Stimulated activated CD8-positive, alpha-beta memory T cell treated with anti-CD3 and anti-CD28 coated beads, Interleukin-2, amount 100 ng/mL, for 48 hours (primary cell): ENCODE results near the gene ADAMTS16.

Experiments
- DNase-seq, 2 donors: peaks; one replicate each; pipeline ENCODE4 v3.0.0-alpha.2; 2020; ENCODE audit warnings: low read depth in 2 of 2

ADAMTS16 gene

GRCh38 chr5:5188376-5189050, 48.4 kb downstream of the ADAMTS16 start:
- DNase-seq: no peak

- no peak for DNase-seq
Measured at GRCh38 chr5:5189051-5189430, 48.9 kb downstream of the ADAMTS16 start.

GRCh38 chr5:5191906-5192305, 51.8 kb downstream of the ADAMTS16 start:
- DNase-seq: no peak

GRCh38 chr5:5192681-5193080, 52.6 kb downstream of the ADAMTS16 start:
- no peak for DNase-seq

GRCh38 chr5:5195128-5195918, 55.2 kb downstream of the ADAMTS16 start:
- no peak for DNase-seq

- no peak for DNase-seq
Measured at GRCh38 chr5:5198135-5198534, 58.0 kb downstream of the ADAMTS16 start.

GRCh38 chr5:5198815-5199214, 58.7 kb downstream of the ADAMTS16 start:
- no peak for DNase-seq

GRCh38 chr5:5199495-5199894, 59.4 kb downstream of the ADAMTS16 start:
- no peak for DNase-seq

GRCh38 chr5:5200133-5200532, 60.0 kb downstream of the ADAMTS16 start:
- DNase-seq: no peak

GRCh38 chr5:5202321-5202720, 62.2 kb downstream of the ADAMTS16 start:
- no peak for DNase-seq

GRCh38 chr5:5203451-5203850, 63.3 kb downstream of the ADAMTS16 start:
- no peak for DNase-seq

- no peak for DNase-seq
Measured at GRCh38 chr5:5207828-5208227, 67.7 kb downstream of the ADAMTS16 start.

- no peak for DNase-seq
Measured at GRCh38 chr5:5209089-5209488, 69.0 kb downstream of the ADAMTS16 start.

- DNase-seq: no peak
Measured at GRCh38 chr5:5209510-5210286, 69.6 kb downstream of the ADAMTS16 start.

GRCh38 chr5:5217371-5217770, 77.2 kb downstream of the ADAMTS16 start:
- no peak for DNase-seq

- DNase-seq: no peak
Measured at GRCh38 chr5:5218396-5218795, 78.3 kb downstream of the ADAMTS16 start.

GRCh38 chr5:5219541-5219940, 79.4 kb downstream of the ADAMTS16 start:
- DNase-seq: no peak

GRCh38 chr5:5220901-5221631, 80.9 kb downstream of the ADAMTS16 start:
- no peak for DNase-seq

GRCh38 chr5:5221724-5222123, 81.6 kb downstream of the ADAMTS16 start:
- no peak for DNase-seq

- no peak for DNase-seq
Measured at GRCh38 chr5:5231576-5231975, 91.4 kb downstream of the ADAMTS16 start.

GRCh38 chr5:5234912-5235311, 94.8 kb downstream of the ADAMTS16 start:
- no peak for DNase-seq

- DNase-seq: no peak
Measured at GRCh38 chr5:5235685-5236084, 95.6 kb downstream of the ADAMTS16 start.
